ENCODE data around the gene PCED1A. TPM values are rescaled to one million over a fixed set of nuclear protein-coding genes. Genes with fewer than 3 reads are reported as not detected.

PCED1A gene
- total RNA-seq, 1 experiment from 2014 or later: 11.0 TPM

DNA sequence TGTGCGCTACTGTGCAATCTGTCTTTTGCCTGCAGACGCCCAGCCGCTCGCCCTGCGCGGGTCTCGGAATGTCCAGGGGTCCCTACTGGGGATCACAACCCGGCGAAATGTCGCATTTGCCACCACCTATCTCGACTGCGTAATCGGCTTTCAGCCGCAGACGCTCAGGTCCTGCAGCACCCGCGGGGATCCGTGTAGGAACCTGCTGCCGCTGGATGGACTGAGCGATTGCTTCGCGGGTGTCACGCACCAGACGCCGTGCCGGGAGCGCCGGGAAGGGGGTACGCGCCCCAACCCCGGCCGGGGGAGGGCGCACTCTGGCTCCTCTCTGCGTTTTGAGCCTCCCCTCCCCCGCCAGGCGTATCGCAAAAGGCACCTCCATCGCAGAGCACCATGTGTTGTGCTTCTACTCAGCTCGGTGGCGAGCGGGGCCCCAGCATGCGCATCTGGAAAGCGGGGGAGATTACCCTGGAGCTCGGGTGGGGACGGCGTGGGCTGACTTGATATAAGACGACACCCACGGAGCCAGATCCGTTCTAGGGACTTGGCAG is 32.1 kb upstream of the PCED1A start:
- Histone ChIP-seq H3K4me3 (peak overlapping the region; percentile 81), H3K9me3 (replicated peaks) (no peaks in the 10 kb centered on the region), H3K27ac (no peak overlapping the region), H3K27me3 (no peaks in the 10 kb centered on the region), H3K36me3 (no peaks in the 10 kb centered on the region), H3K4me1 (peaks cover 13% of the 10 kb centered on the region)
- peak in 1 of 2 experiments; percentile 29 for DNase-seq

DNA sequence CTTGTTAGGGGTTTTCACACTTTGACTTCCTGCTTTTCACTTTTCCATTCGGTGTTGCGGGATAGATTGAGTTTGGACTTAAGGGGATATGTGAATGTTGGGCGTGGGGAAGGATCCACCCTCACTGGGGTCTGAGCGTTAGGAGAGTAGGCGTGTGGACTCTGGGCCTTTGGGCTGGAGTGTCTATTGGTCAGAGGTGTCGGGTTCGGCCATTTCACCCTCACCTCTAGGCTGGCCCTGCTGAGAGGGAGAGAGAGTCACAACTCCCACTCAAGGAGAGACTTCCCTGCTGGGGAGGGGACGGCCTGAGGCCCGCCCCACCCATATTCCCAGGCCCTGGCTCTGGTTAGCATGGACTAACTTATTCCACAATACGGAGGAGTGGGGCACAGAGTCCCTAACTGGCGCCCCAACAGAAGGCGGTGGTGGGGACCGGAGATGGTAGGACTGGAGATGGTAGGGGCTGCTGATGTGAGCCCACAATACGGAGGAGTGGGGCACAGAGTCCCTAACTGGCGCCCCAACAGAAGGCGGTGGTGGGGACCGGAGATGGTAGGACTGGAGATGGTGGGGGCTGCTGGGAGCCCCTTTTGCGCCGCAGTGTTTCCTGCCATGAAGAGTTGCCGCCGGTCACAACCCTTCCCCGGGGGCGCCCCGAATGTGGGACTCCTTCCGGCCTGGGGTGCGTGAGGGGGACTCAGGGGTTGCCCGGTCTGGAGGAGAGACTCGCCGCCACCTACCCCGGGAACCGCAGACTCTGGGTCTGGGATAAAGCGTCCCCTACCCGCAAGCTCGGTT is 31.4 kb upstream of the PCED1A start:
- DNase-seq: no peak
- Histone ChIP-seq H3K27ac (no peak overlapping the region), H3K27me3 (no peaks in the 10 kb centered on the region), H3K36me3 (no peaks in the 10 kb centered on the region), H3K4me1 (peaks cover 13% of the 10 kb centered on the region), H3K9me3 (replicated peaks) (no peaks in the 10 kb centered on the region), H3K4me3 (no peak overlapping the region)

DNA sequence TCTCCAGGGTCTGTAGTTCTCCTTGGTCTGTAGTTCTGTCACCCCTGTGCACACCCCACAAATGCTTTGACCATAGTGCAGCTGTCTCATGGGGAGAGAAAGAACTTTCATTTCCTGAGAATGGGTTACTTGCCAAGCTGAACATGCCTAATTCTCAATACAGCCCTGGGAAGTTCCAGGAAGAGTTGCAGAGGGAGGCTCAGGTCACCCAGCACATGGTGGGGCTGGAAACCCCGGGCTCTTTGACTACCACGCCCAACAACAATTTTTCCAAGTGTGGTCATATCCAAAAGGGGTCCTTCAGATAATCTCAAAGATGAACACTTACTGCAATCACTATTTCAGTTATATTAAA is 30.6 kb upstream of the PCED1A start:
- Histone ChIP-seq H3K4me1 (peaks cover 13% of the 10 kb centered on the region), H3K36me3 (no peaks in the 10 kb centered on the region), H3K27me3 (no peaks in the 10 kb centered on the region), H3K27ac (no peak overlapping the region), H3K9me3 (replicated peaks) (no peaks in the 10 kb centered on the region), H3K4me3 (no peak overlapping the region)
- no peak for DNase-seq

DNA sequence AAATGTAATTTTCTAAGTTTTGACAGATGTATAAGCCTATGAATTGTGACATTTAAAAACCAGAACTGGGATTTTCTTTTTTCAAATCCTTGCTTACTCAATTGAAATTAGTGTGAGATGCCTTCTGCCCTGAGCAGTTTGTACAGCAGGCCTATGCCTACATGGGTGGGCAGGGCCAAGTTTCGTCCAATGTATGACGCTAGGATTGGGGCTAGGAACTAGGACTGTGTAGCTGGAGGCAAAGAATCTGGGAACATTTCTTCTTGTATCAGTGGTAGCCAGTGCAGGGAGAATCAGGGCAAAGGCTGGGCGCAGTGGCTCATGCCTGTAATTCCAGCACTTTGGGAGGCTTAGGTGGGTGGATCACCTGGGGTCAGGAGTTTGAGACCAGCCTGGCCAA is 28.9 kb upstream of the PCED1A start:
- Histone ChIP-seq H3K9me3 (replicated peaks) (no peaks in the 10 kb centered on the region), H3K27ac (no peak overlapping the region), H3K27me3 (no peaks in the 10 kb centered on the region), H3K4me3 (no peak overlapping the region), H3K4me1 (peaks cover 11% of the 10 kb centered on the region), H3K36me3 (no peaks in the 10 kb centered on the region)
- DNase-seq: no peak

DNA sequence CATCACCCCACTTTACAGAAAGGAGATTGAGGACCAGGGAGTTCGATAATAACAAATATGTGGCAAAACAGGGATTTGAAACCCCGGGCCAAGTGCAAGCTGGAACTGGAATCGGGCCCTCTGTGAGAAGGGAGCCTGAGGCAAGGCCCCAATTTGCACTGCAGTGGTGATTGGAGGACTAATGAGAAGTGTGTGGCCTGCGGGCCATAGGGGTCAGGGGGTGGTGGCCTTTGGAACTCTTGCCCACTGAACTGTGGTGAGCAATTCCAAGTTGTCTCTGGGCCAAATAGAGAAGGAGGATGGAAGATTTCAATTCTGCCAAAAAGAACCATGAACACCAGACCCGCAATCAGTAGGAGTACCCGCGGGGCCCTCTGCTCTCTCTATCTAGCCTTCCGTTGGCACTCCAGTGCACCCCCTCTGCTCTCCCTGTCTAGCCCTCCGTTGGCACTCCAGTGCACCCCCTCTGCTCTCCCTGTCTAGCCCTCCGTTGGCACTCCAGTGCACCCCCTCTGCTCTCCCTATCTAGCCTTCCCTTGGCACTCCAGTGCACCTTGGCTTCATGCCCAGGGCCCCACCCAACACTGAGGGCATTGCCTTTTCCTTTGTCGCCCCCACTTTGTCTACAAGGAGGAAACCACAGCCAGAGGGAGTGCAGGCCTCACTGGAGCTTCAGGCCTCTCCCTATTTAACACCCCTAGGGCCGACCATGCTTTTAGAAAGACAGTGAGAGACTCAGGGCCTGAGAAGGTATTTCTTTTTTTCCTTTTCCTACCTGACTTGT is 26.8 kb upstream of the PCED1A start:
- H3K9me3 ChIP-seq (replicated peaks): no peaks in the 10 kb centered on the region
- no peaks in the 10 kb centered on the region for H3K27me3 ChIP-seq
- no peak overlapping the region for H3K27ac ChIP-seq
- peaks cover 10% of the 10 kb centered on the region for H3K4me1 ChIP-seq
- H3K4me3 ChIP-seq: no peak overlapping the region
- no peaks in the 10 kb centered on the region for H3K36me3 ChIP-seq
- DNase-seq: no peak

DNA sequence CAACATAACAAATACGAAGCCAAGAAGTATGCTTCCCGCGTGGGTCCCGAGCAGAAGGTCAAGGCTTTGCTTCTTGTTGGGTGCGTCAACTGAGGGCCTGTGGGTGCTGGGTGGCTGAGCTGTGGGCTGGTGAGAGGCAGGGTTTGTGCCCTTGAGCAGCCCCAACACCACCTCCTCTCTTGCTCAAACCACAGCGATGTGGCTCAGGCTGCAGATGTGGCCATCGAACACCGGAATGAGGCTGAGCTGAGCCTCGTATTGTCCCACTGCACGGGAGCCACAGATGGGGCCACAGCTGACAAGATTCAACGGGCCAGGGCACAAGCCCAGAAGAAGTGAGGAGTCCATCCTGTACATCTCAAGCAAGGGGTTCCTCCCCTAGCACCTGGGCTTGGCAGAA is 25.8 kb upstream of the PCED1A start:
- Histone ChIP-seq H3K27me3 (no peaks in the 10 kb centered on the region), H3K27ac (no peak overlapping the region), H3K9me3 (replicated peaks) (no peaks in the 10 kb centered on the region), H3K4me1 (peaks cover 10% of the 10 kb centered on the region), H3K4me3 (no peak overlapping the region), H3K36me3 (no peaks in the 10 kb centered on the region)
- DNase-seq: no peak

DNA sequence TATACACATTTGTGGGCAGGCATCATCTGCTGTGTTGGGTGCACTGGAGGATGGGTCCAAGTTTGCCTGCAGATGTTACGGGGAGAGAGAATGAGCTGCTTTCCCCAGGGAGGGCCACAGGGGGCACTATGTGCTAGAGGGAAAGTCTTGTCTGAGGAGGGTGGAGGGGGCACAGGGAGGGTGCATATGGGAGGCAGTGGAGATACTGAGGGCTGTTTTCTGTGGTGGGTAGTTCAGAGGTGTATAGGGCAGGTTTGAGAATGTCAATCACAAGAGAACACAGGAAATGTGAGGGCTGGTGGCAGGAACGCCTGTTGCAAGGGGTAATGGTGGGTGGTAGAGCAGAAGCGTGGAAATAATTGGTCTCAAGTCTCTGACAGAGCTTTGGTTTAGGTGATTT is 25.2 kb upstream of the PCED1A start:
- no peak overlapping the region for H3K4me3 ChIP-seq
- H3K27ac ChIP-seq: no peak overlapping the region
- H3K4me1 ChIP-seq: peaks cover 6% of the 10 kb centered on the region
- H3K36me3 ChIP-seq: no peaks in the 10 kb centered on the region
- H3K27me3 ChIP-seq: no peaks in the 10 kb centered on the region
- H3K9me3 ChIP-seq (replicated peaks): no peaks in the 10 kb centered on the region
- no peak for DNase-seq

DNA sequence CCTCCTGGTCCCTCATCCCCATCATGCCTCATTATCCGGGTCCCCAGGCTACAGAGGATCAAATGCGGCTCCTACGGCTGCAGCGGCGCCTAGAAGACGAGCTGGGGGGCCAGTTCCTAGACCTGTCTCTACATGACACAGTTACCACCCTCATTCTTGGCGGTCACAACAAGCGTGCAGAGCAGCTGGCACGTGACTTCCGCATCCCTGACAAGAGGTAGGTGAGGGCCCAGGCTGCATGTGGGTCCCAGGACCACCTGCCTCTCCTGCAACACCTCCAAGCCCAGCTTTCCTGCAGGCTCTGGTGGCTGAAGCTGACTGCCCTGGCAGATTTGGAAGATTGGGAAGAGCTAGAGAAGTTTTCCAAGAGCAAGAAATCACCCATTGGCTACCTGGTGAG is 24.6 kb upstream of the PCED1A start:
- Histone ChIP-seq H3K4me1 (peaks cover under 1% of the 10 kb centered on the region; the same call in 1 of the 2 replicates), H3K4me3 (no peak overlapping the region), H3K9me3 (replicated peaks) (no peaks in the 10 kb centered on the region), H3K27ac (no peak overlapping the region), H3K27me3 (no peaks in the 10 kb centered on the region), H3K36me3 (no peaks in the 10 kb centered on the region)
- DNase-seq: no peak

DNA sequence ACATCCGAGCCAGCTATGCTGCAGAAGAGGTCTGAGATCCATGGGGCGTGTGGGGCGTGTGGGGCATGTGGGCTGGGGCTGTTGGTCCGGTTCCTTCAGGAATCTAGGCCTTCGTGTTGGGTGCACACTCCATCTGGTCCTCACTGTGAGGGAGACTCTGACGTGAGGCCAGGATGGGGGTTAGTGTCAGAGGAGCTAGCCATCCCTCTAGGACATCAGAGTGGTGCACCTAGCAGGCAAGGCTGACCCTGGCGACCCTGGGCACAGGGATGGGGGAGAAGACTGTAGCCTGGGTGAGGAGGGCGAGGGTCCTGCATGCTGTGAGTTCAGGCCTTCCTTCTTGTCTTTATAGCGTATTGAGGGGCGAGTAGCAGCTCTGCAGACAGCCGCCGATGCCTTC is 24.2 kb upstream of the PCED1A start:
- Histone ChIP-seq H3K4me1 (no peaks in the 10 kb centered on the region), H3K36me3 (no peaks in the 10 kb centered on the region), H3K27ac (no peak overlapping the region), H3K27me3 (no peaks in the 10 kb centered on the region), H3K4me3 (no peak overlapping the region), H3K9me3 (replicated peaks) (no peaks in the 10 kb centered on the region)
- DNase-seq: no peak

DNA sequence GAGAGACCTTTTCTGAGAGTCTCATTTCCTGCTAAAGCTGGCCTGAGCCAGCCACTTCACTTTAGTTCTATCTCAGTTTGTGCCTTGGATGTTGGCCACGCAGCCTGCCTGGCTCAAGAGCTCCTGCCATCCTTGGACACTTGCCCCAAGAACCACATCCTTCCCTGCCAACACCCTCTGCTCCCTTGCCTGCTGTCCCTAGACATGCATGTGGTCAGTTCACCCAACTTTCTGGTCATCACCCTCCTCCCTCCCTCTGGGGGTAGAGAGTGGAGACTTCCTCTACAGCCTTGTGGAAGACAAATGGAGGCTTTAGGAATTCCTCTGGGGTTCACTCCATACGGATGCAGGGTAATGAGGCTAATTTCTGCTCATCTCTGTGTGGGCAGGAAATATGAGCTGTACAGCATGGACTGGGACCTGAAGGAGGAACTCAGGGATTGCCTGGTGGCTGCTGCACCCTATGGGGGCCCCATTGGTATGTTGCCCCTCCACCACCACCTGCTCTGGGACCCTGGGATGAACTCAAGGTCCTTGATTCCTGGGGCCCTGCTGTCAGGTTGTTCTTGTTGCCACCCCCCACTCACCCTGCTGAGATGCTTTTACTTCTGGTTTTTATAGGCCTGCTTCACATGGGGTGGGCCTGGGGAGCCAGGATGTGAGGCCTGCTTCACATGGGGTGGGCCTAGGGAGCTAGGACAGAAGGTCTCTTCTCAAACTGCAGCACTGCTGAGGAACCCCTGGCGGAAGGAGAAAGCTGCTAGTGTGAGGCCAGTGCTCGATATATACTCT is 19.1 kb upstream of the PCED1A start:
- Histone ChIP-seq H3K4me1 (no peaks in the 10 kb centered on the region), H3K27me3 (no peaks in the 10 kb centered on the region), H3K9me3 (replicated peaks) (no peaks in the 10 kb centered on the region), H3K27ac (no peak overlapping the region), H3K36me3 (no peaks in the 10 kb centered on the region), H3K4me3 (no peak overlapping the region)
- no peak for DNase-seq

DNA sequence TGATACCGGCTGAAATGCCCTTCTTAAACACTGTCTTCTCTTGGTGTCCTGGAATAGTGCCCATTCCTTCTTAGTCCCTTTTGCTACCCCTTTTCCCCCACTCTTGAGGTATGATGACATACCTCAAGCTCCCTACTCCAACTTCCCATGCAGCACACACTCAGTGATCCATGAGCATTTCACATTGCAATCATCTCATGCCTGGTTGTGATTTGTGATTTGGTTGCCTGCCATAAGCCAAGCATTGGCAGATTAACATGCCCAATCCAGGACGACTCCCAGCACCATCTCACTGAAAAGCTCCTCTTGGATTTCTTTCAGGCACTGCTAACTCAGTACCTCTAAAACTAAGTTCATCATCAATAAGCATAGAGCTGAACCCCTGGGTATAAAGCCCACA is 18.1 kb upstream of the PCED1A start:
- no peaks in the 10 kb centered on the region for H3K27me3 ChIP-seq
- no peaks in the 10 kb centered on the region for H3K4me1 ChIP-seq
- no peak overlapping the region for H3K4me3 ChIP-seq
- H3K36me3 ChIP-seq: no peaks in the 10 kb centered on the region
- H3K27ac ChIP-seq: no peak overlapping the region
- no peaks in the 10 kb centered on the region for H3K9me3 ChIP-seq (replicated peaks)
- DNase-seq: no peak

DNA sequence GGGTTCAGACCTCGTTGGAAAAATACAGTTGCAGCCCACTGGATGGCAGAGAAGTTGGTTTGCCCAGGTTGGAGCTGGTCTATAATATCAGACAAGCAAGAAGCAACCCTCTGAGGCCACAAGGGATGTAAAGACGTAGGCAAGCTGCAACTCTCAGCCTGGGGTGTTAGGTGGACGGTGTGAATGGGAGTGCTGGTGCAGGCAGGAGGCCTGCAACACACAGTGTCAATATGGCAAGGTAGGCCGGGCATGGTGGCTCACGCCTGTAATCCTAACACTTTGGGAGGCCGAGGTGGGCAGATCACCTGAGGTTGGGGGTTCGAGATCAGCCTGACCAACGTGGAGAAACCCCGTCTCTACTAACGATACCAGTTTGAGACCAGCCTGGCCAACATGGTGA is 10.6 kb upstream of the PCED1A start:
- DNase-seq: no peak

DNA sequence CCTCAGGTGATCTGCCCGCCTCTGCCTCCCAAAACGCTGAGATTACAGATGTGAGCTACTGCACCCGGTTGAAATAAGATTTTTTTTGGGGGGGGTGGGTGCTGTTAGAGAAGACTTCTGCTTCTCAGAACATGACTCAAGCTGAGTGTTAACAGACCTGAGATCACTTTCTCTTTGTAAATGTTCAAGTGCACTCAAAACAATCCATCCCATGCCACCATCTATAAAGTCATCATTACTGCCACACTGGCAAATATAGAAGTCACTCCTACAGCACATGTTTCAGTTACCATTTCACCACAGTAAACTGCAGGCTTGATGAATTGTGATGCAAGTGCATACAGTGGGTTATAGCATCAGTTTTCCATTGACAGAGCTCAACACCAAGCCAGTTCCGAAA is 9.1 kb upstream of the PCED1A start:
- Histone ChIP-seq H3K4me1 (no peaks in the 10 kb centered on the region), H3K9me3 (replicated peaks) (no peaks in the 10 kb centered on the region), H3K27me3 (no peaks in the 10 kb centered on the region), H3K27ac (no peak overlapping the region), H3K4me3 (no peak overlapping the region), H3K36me3 (no peaks in the 10 kb centered on the region)
- no peak for DNase-seq

More for the DNA sequence above, 10.6 kb upstream of the PCED1A start:
- Histone ChIP-seq H3K27me3 (no peaks in the 10 kb centered on the region), H3K27ac (no peak overlapping the region), H3K4me3 (no peak overlapping the region), H3K36me3 (no peaks in the 10 kb centered on the region), H3K4me1 (no peaks in the 10 kb centered on the region), H3K9me3 (replicated peaks) (no peaks in the 10 kb centered on the region)

DNA sequence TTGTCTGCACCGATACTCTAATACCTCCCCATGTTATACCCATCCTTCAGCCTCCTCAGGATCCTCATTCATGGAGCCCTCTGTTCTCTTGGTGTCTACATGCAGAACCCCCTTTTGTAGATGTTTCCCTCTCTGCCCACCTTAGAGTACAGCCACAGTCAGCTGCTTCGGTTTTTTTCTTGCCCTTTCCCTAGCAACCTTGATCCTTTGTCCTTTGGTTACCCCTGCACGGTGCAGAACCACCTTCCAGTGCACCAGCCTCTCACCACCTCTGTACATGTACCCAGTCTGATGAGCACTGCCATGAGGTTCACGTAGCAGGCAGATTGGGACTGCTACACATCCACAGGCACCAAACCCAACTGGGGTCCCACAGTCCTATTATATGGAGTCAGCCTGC is 7.3 kb upstream of the PCED1A start:
- H3K36me3 ChIP-seq: no peaks in the 10 kb centered on the region
- no peaks in the 10 kb centered on the region for H3K27me3 ChIP-seq
- no peaks in the 10 kb centered on the region for H3K4me1 ChIP-seq
- DNase-seq: no peak
- no peak overlapping the region for H3K4me3 ChIP-seq
- no peak overlapping the region for H3K27ac ChIP-seq
- no peaks in the 10 kb centered on the region for H3K9me3 ChIP-seq (replicated peaks)

DNA sequence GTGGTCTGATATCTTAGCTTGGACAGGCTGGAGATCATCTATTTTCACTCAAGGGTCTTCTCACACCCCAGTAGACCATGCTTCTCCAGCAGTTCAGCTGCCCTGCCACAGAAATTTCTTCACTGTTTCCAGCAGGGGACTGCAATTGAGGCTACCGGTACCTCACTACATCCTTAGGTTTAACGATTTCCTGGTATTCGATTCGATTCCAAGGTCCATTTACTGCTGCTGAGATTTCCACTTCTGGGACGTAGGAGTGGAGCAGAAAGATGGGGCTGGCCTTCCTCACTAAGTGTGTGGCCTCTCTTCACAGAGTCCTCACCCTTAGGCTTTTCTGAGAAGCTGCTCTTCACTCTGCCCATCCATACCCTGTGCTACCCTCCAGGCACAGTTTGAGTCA is 6.2 kb upstream of the PCED1A start:
- Histone ChIP-seq H3K4me1 (no peaks in the 10 kb centered on the region; the same call in 1 of the 2 replicates), H3K27ac (no peak overlapping the region), H3K36me3 (no peaks in the 10 kb centered on the region), H3K4me3 (no peak overlapping the region), H3K27me3 (no peaks in the 10 kb centered on the region), H3K9me3 (replicated peaks) (no peaks in the 10 kb centered on the region)
- DNase-seq: no peak
